HUES64 (cell line): ENCODE measurements around the gene NLRC5.
"Not testable (repeated sequence)": the region's sequence is repeated elsewhere in the genome, so short reads cannot be mapped to it uniquely, and the experiment has no call there.

Source experiments
- H3K27ac ChIP-seq: 2 replicates; pipeline ENCODE4 v1.7.0; 2013; ENCODE audit warnings: low read depth, low read length, inconsistent platforms
- H3K27me3 ChIP-seq: 2 replicates; pipeline ENCODE4 v1.6.1; 2013; ENCODE audit warnings: mild to moderate bottlenecking, low read length; ENCODE audit not compliant: insufficient read depth
- H3K36me3 ChIP-seq: 2 replicates; pipeline ENCODE4 v1.6.1; 2013; ENCODE audit warnings: mild to moderate bottlenecking, low read length; ENCODE audit not compliant: insufficient read depth
- H3K4me1 ChIP-seq: 2 replicates; pipeline ENCODE4 v1.6.1; 2013; ENCODE audit warnings: mild to moderate bottlenecking, low read length, moderate library complexity; ENCODE audit not compliant: insufficient read depth
- H3K4me3 ChIP-seq: 2 replicates; pipeline ENCODE4 v1.5.1; 2013; ENCODE audit warnings: mild to moderate bottlenecking, low read length, moderate library complexity
- H3K9ac ChIP-seq: 2 replicates; pipeline ENCODE4 v1.6.1; 2013; ENCODE audit warnings: mild to moderate bottlenecking, low read depth, low read length
- H3K9me3 ChIP-seq: 2 replicates; pipeline ENCODE4 v1.6.1; 2013; ENCODE audit warnings: low read depth, low read length; ENCODE audit not compliant: insufficient read depth
- WGBS: fragments of 150-250, 120-280 bp; methylation state at CpG from one replicate; pipeline ENCODE4 v1.1.7; 2013; ENCODE audit warnings: missing lambda C conversion rate; 5-methylcytosine and 5-hydroxymethylcytosine counted together

Gene NLRC5

GRCh38 chr16:57058291-57058861, 69.0 kb downstream of the NLRC5 start:
- no peak overlapping the region for H3K4me3 ChIP-seq
- H3K36me3 ChIP-seq = no peaks in the 10 kb centered on the region
- no peak overlapping the region for H3K9ac ChIP-seq
- no peaks in the 10 kb centered on the region for H3K4me1 ChIP-seq
- H3K27ac ChIP-seq = no peak overlapping the region
- H3K9me3 ChIP-seq = no peaks in the 10 kb centered on the region
- 76% methylated on average over 9 of the region's 9 CpGs for WGBS
- no peaks in the 10 kb centered on the region for H3K27me3 ChIP-seq

DNA sequence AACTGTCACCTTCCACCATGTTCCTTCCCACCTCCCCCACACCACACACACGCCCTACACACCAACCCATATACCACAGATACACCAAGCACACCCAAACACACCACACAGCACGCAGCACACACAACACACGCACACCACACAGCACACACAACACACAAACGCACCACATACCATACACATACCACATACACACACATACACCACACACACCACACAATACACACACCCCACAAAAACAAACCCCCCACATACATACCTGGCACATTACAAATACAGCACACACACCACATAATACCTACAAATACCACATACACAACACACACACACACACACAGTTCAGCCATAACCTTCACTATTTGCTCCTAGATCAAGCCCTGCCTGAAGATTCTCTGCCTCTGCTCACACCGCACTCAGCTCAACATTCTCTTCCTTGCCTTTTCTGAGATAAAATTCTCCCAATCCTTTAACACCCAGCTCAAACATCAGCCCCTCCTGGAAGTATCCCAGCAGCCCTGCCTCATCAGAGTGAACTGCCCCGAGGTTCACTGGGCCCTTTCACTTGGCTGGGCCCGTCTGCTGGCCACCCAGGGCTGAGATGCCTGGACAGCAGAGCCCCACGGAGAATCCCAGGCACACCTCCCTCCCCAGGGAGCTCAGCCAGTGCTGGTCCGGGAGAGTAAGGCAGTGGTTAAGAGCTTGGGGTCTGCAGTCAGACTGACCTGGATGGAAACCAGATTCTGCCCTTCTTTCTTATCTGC, 71.1 kb downstream of the NLRC5 start:
- H3K36me3 ChIP-seq = no peaks in the 10 kb centered on the region

GRCh38 chr16:57061084-57061905, 71.9 kb downstream of the NLRC5 start:
- no peak overlapping the region for H3K4me3 ChIP-seq
- H3K27ac ChIP-seq = no peak overlapping the region
- H3K9me3 ChIP-seq = no peaks in the 10 kb centered on the region
- no peaks in the 10 kb centered on the region for H3K27me3 ChIP-seq
- 85% methylated on average over 11 of the region's 11 CpGs for WGBS
- H3K36me3 ChIP-seq = no peaks in the 10 kb centered on the region
- H3K9ac ChIP-seq = no peak overlapping the region
- no peaks in the 10 kb centered on the region for H3K4me1 ChIP-seq

More for the DNA sequence above, 71.1 kb downstream of the NLRC5 start:
- Histone ChIP-seq H3K27ac (no peak overlapping the region), H3K4me1 (no peaks in the 10 kb centered on the region), H3K9ac (no peak overlapping the region), H3K4me3 (no peak overlapping the region), H3K9me3 (no peaks in the 10 kb centered on the region), H3K27me3 (no peaks in the 10 kb centered on the region)
- 87% methylated on average over 9 of the region's 9 CpGs for WGBS

GRCh38 chr16:57062329-57062728, 73.0 kb downstream of the NLRC5 start:
- WGBS = 88% methylated on average over 8 of the region's 8 CpGs
- H3K9me3 ChIP-seq = no peaks in the 10 kb centered on the region
- no peak overlapping the region for H3K27ac ChIP-seq
- no peaks in the 10 kb centered on the region for H3K4me1 ChIP-seq
- no peaks in the 10 kb centered on the region for H3K27me3 ChIP-seq
- H3K36me3 ChIP-seq = no peaks in the 10 kb centered on the region
- no peak overlapping the region for H3K9ac ChIP-seq
- H3K4me3 ChIP-seq = no peak overlapping the region

GRCh38 chr16:57063189-57063588, 73.8 kb downstream of the NLRC5 start:
- H3K36me3 ChIP-seq, H3K4me3 ChIP-seq, H3K27me3 ChIP-seq, H3K4me1 ChIP-seq, H3K9ac ChIP-seq, H3K9me3 ChIP-seq, H3K27ac ChIP-seq: not testable (repeated sequence)
- whole genome bisulfite sequencing = 81% methylated on average over 8 of the region's 8 CpGs

DNA sequence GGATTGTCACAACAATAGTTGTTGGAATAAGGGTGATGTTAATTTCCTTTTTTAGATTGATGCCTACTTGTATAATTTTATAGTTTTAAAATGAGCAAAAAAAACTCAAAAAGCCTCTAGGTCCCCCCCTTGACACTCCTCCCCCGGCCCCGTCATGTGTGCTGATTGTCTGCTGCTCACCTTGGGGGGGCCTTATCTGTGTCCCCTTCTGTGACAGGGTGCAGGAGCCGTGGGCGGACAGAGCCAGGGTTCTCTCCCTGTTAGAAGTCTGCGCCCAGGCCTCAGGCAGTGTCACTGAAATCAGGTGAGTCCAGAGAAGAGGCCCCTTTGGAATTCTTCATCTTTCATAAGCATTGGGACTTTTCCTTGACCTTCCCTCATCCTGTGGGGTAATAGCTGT, 75.6 kb downstream of the NLRC5 start:
- 93% methylated on average over 5 of the region's 5 CpGs for WGBS
- Histone ChIP-seq H3K27ac (no peak overlapping the region), H3K4me3 (no peak overlapping the region), H3K9ac (no peak overlapping the region), H3K27me3 (no peaks in the 10 kb centered on the region), H3K9me3 (no peaks in the 10 kb centered on the region), H3K36me3 (no peaks in the 10 kb centered on the region), H3K4me1 (no peaks in the 10 kb centered on the region)

DNA sequence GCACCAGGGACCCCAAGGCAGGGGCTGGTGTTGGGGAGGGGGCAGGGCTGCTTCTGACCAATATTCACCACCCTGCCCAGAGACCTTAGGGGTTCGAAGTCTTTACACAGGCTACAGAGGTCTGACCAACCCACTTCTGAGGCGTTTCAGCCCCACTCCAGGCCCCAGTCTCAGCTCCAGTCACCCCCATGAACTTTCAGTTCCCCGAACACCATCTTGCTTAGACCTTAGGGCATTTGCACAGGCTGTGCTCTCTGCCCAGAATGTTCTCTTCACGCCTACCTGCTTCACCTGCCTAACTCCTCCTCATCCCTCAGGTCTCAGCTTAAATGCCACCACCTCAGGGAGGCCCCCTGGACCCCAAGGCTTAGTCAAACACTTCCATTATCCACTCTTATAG, 77.3 kb downstream of the NLRC5 start:
- 87% methylated on average over 4 of the region's 4 CpGs for WGBS
- Histone ChIP-seq H3K9ac (no peak overlapping the region), H3K4me3 (no peak overlapping the region), H3K27me3 (no peaks in the 10 kb centered on the region), H3K9me3 (no peaks in the 10 kb centered on the region), H3K27ac (no peak overlapping the region), H3K36me3 (no peaks in the 10 kb centered on the region), H3K4me1 (no peaks in the 10 kb centered on the region)

- no peaks in the 10 kb centered on the region for H3K4me1 ChIP-seq
- H3K9me3 ChIP-seq = no peaks in the 10 kb centered on the region
- H3K9ac ChIP-seq = no peak overlapping the region
- no peaks in the 10 kb centered on the region for H3K27me3 ChIP-seq
- 90% methylated on average over 3 of the region's 3 CpGs for WGBS
- H3K27ac ChIP-seq = no peak overlapping the region
- no peaks in the 10 kb centered on the region for H3K36me3 ChIP-seq
- no peak overlapping the region for H3K4me3 ChIP-seq
Measured at GRCh38 chr16:57067347-57067746, 78.0 kb downstream of the NLRC5 start.

- Histone ChIP-seq H3K36me3 (no peaks in the 10 kb centered on the region), H3K9ac (no peak overlapping the region), H3K4me1 (no peaks in the 10 kb centered on the region), H3K4me3 (no peak overlapping the region), H3K9me3 (no peaks in the 10 kb centered on the region), H3K27ac (no peak overlapping the region), H3K27me3 (no peaks in the 10 kb centered on the region)
- 90% methylated on average over 5 of the region's 7 CpGs for WGBS
Measured at GRCh38 chr16:57069053-57069452, 79.7 kb downstream of the NLRC5 start.

DNA sequence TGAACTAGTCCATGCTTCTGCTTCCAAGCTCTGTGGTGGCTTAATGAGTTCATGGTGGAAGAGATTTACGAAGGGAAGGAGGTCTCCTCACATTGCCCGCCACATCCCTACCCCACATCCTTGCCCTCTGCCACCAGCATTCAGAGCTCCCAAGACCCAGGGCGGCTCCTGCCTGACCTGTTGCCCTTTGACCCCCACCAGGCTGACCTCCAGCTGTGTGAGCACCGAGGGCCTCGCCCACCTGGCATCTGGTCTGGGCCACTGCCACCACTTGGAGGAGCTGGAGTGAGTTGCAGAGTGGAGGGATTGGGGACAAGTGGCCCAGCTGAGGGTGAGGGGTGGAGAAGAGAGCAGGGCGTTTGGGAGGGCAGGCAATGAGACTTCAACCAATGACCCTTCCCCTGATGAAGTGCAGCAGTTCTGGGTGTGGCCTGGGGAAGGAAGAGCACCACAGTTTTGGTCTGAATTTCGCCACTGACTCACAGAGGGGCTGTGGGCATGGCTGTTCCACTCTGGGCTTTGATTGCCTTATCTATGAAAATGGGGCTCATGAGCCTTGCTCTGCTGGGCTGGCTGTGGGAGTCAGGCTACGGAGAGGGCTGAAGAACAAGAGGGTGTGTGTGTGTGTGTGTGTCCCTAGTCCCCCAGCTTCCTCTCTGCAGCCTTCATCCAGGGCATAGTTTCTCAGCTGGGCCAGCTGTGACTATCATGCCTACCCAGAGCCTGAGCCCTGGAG, 80.4 kb downstream of the NLRC5 start:
- Histone ChIP-seq H3K27me3 (no peaks in the 10 kb centered on the region), H3K9ac (no peak overlapping the region), H3K36me3 (no peaks in the 10 kb centered on the region), H3K27ac (no peak overlapping the region), H3K9me3 (no peaks in the 10 kb centered on the region), H3K4me3 (no peak overlapping the region), H3K4me1 (no peaks in the 10 kb centered on the region)
- WGBS = 82% methylated on average over 7 of the region's 8 CpGs

GRCh38 chr16:57070424-57070823, 81.1 kb downstream of the NLRC5 start:
- WGBS = 94% methylated on average over 2 of the region's 2 CpGs
- H3K4me1 ChIP-seq = no peaks in the 10 kb centered on the region
- H3K4me3 ChIP-seq = no peak overlapping the region
- no peaks in the 10 kb centered on the region for H3K27me3 ChIP-seq
- no peaks in the 10 kb centered on the region for H3K36me3 ChIP-seq
- H3K9me3 ChIP-seq = no peaks in the 10 kb centered on the region
- H3K9ac ChIP-seq = no peak overlapping the region
- H3K27ac ChIP-seq = no peak overlapping the region
